Osteoblast (primary cell): ENCODE results near the gene SLC25A38. TPM values are rescaled to one million over a fixed set of nuclear protein-coding genes. Genes with fewer than 3 reads are reported as not detected.

Experiments
- DNase-seq: peaks from one replicate; pipeline ENCODE4 v3.0.0; 2011; ENCODE audit warnings: low spot score, mixed read lengths; ENCODE audit not compliant: insufficient read length; ENCODE audit errors: missing footprints
- H2AFZ ChIP-seq: 2 replicates; pipeline ENCODE4 v1.6.0; 2011; ENCODE audit warnings: mild to moderate bottlenecking, low read length
- H3K27ac ChIP-seq: 2 replicates; pipeline ENCODE4 v1.5.1; 2011; ENCODE audit warnings: mild to moderate bottlenecking, low read depth, low read length, moderate library complexity
- H3K27me3 ChIP-seq: 2 replicates; pipeline ENCODE4 v1.6.0; 2012; ENCODE audit warnings: mild to moderate bottlenecking, control low read depth, inconsistent platforms, low read length, moderate library complexity; ENCODE audit not compliant: insufficient read depth
- H3K36me3 ChIP-seq: 2 replicates; pipeline ENCODE4 v1.5.1; 2011; ENCODE audit warnings: mild to moderate bottlenecking, low read length, control low read depth, moderate library complexity; ENCODE audit not compliant: insufficient read depth
- H3K4me1 ChIP-seq: 2 replicates; pipeline ENCODE4 v1.5.1; 2011; ENCODE audit warnings: mild to moderate bottlenecking, low read length, control low read depth, moderate library complexity; ENCODE audit not compliant: insufficient read depth
- H3K4me2 ChIP-seq: 2 replicates; pipeline ENCODE4 v1.6.0; 2011; ENCODE audit warnings: mild to moderate bottlenecking, low read length; ENCODE audit not compliant: insufficient read depth
- H3K4me3 ChIP-seq: fragments of 200-600 bp; sonication (generic); 3 replicates; pipeline ENCODE4 v1.5.1; 2012; ENCODE audit warnings: mild to moderate bottlenecking, low read length, inconsistent platforms; ENCODE audit not compliant: insufficient read depth
- H3K79me2 ChIP-seq: 2 replicates; pipeline ENCODE4 v1.6.0; 2012; ENCODE audit warnings: mild to moderate bottlenecking, low read length, control low read depth, inconsistent platforms; ENCODE audit not compliant: insufficient read depth
- H3K9me3 ChIP-seq: 2 replicates; pipeline ENCODE4 v1.5.1; 2011; ENCODE audit warnings: low read depth, low read length, control low read depth
- H4K20me1 ChIP-seq: 2 replicates; pipeline ENCODE4 v1.6.0; 2012; ENCODE audit warnings: mild to moderate bottlenecking, low read length, control low read depth; ENCODE audit not compliant: insufficient read depth
- CTCF ChIP-seq: IDR thresholded peaks from 2 replicates; pipeline ENCODE4 v1.5.1; 2011; ENCODE audit warnings: mild to moderate bottlenecking, low read depth, low read length, moderate library complexity; ENCODE audit errors: extremely low read depth
- total RNA-seq: library from RNA; depleted of rRNA; stranded (reverse); fragments of >200 nt; gene quantifications from 2 replicates; pipeline ENCODE4 v1.2.3, GENCODE V29; 2012

SLC25A38 gene
- total RNA-seq, 1 donor: 28.2 TPM

DNA sequence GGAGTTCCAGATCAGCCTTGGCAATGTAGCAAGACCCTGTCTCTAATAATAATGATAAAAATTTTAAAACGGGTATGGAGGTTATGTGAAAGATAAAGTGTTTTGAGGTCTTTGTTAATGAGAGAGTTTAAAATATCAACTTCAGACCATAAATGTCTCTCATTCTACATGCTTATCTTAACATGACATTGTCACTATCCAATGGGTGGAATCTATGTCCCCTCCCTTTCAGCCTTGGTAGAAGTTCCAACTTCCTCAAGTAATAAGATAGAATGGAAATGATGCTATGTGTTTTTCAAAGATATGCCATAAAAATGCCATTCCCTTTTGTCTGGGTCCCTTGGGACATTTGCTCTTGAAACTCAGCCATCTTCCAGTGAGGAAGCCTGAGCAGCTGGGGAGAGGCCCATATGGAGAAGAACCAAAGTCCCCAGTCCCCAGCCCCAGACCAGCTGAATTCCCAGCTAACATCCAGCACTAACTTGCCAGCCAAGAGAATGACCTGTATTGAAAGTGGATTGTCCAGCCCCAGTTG, 40.3 kb downstream of the SLC25A38 start:
- no peak overlapping the region for H2AFZ ChIP-seq
- H3K4me2 ChIP-seq: no peak overlapping the region
- H3K27me3 ChIP-seq: no peaks in the 10 kb centered on the region
- no peak overlapping the region for H3K4me3 ChIP-seq
- H3K27ac ChIP-seq: no peak overlapping the region
- no peaks in the 10 kb centered on the region for H3K9me3 ChIP-seq
- no peaks in the 10 kb centered on the region for H3K4me1 ChIP-seq
- no peaks in the 10 kb centered on the region for H4K20me1 ChIP-seq
- TF ChIP-seq CTCF: no peak
- no peaks in the 10 kb centered on the region for H3K79me2 ChIP-seq
- peak; percentile 19 for DNase-seq
- no peaks in the 10 kb centered on the region for H3K36me3 ChIP-seq

DNA sequence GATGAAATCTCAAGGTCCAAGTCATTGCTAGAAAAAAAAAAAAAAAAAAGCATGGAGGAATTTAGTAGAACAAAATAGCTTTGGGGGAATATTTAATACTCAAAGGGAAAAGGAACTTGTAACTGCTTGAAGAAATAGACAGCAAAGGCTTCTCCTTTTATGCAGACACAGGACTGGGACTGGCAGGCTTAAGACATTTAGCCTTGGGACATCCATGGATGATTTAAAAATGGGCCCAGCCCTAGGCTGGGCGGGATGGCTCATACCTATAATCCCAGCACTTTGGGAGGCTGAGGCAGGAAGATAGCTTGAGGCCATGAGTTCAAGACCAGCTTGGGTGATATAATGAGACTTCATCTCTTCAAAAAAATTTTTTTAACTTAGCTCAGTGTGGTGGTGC, 43.1 kb downstream of the SLC25A38 start:
- H2AFZ ChIP-seq: no peak overlapping the region
- no peak for DNase-seq
- H3K4me1 ChIP-seq: no peaks in the 10 kb centered on the region
- H3K9me3 ChIP-seq: no peaks in the 10 kb centered on the region
- H3K27me3 ChIP-seq: no peaks in the 10 kb centered on the region
- no peaks in the 10 kb centered on the region for H3K79me2 ChIP-seq
- H3K4me3 ChIP-seq: no peak overlapping the region
- no peak for TF ChIP-seq CTCF
- no peaks in the 10 kb centered on the region for H3K36me3 ChIP-seq
- H4K20me1 ChIP-seq: no peaks in the 10 kb centered on the region
- no peak overlapping the region for H3K27ac ChIP-seq
- H3K4me2 ChIP-seq: no peak overlapping the region

GRCh38 chr3:39427506-39427905, 44.3 kb downstream of the SLC25A38 start:
- Histone ChIP-seq H3K4me3 (no peak overlapping the region), H3K36me3 (no peaks in the 10 kb centered on the region), H2AFZ (no peak overlapping the region), H3K9me3 (no peaks in the 10 kb centered on the region), H3K79me2 (no peaks in the 10 kb centered on the region), H4K20me1 (no peaks in the 10 kb centered on the region), H3K27ac (no peak overlapping the region), H3K4me2 (no peak overlapping the region), H3K27me3 (no peaks in the 10 kb centered on the region), H3K4me1 (no peaks in the 10 kb centered on the region)
- DNase-seq: no peak
- TF ChIP-seq CTCF: no peak

DNA sequence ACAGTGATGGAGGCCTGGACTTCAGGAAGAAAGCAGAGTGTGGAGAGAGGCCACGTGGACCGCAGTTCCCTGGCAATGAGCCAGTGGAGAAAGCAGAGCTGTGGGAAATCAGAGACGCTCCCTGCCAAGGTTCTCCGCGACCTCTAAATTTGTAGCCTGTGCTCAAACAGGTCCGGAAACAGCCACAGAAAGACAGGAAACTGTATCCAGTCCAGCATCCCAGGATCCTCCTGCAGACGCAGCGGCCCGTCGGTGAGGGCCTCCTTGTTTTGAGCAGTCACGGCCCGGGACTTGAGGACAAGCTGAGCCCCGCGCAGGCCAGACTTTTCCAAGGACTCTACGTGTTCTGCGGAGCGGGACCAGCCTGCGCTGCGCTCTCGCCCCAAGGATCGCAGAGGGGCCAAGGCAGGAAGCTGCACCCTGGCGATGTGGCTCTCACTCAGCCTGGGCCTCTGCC, 45.6 kb downstream of the SLC25A38 start:
- Histone ChIP-seq H3K27me3 (no peaks in the 10 kb centered on the region), H3K4me2 (no peak overlapping the region), H3K27ac (no peak overlapping the region), H3K4me3 (no peak overlapping the region), H4K20me1 (no peaks in the 10 kb centered on the region), H2AFZ (peak overlapping the region; percentile 59), H3K79me2 (no peaks in the 10 kb centered on the region), H3K4me1 (peaks cover 5% of the 10 kb centered on the region), H3K9me3 (no peaks in the 10 kb centered on the region), H3K36me3 (no peaks in the 10 kb centered on the region)
- TF ChIP-seq CTCF: no peak
- no peak for DNase-seq
